SH-SY5Y (cell line): ENCODE results near the gene DPP10.

Experiments used
- GATA2 ChIP-seq: IDR thresholded peaks from 2 replicates; pipeline ENCODE4 v1.6.1; 2011; ENCODE audit warnings: mild to moderate bottlenecking, low read depth, low read length
- GATA3 ChIP-seq: IDR thresholded peaks from 2 replicates; pipeline ENCODE4 v1.6.1; 2011; ENCODE audit warnings: low read depth, mild to moderate bottlenecking, low read length, moderate library complexity

Gene DPP10

DNA sequence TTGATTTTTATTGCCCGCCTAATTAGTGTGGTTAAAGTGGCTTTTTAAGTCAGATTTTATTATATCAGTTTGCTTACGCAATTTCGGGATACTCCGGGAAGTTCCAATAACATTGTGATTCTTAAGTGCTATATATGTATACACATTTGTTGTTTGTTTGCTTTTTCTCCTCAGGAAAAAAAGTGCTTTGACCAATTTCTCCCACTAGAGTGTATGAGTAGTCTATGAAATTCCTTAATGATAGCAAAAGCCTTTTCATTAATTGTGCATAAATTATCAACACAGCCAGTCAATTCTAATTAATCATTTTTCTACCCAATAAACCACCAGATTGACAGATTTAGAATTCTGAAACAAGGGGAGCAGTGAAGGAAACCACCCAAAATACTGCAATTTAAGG is 172.2 kb downstream of the DPP10 start:
- TF ChIP-seq GATA3, result no peak
- TF ChIP-seq GATA2, result no peak

DNA sequence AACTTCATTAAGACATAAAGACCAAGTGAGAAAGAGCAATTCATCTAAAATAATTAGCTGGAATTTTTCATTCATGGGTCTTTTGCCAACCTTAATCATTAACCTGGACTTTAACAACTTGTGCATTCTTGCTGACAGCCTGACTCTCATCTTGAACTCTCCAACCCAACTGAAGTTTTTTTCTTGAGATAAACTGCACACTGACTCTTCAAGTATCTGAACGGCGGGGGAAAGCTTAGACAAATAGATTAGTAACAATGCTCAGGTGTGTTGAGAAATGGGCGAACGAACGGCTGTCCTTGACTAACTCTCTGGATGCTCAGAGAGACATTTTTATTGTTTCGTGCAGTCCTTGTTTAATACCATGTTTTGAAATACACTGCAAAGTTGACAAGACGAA is 186.0 kb downstream of the DPP10 start:
- no peak for TF ChIP-seq GATA2
- no peak for TF ChIP-seq GATA3

DNA sequence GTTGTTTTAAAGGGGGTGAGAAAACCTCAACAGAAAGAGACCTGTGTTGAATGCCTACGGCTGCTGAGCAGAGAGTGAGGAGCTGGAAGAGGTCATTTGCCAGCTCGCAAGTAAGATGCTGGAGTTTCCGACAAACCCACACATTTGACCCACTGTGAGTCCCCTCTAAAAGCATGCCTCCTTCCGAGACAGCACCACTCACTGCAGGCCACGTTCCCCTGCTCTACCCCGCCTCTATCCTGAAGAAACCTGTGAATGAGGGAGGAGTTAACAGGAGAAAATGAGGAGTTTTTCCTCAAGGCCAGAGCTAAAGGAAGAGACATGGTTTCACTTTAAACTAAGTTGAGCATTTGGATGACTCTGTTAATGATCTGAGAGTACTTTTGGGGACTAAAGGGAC is 188.7 kb downstream of the DPP10 start:
- no peak for TF ChIP-seq GATA3
- no peak for TF ChIP-seq GATA2

DNA sequence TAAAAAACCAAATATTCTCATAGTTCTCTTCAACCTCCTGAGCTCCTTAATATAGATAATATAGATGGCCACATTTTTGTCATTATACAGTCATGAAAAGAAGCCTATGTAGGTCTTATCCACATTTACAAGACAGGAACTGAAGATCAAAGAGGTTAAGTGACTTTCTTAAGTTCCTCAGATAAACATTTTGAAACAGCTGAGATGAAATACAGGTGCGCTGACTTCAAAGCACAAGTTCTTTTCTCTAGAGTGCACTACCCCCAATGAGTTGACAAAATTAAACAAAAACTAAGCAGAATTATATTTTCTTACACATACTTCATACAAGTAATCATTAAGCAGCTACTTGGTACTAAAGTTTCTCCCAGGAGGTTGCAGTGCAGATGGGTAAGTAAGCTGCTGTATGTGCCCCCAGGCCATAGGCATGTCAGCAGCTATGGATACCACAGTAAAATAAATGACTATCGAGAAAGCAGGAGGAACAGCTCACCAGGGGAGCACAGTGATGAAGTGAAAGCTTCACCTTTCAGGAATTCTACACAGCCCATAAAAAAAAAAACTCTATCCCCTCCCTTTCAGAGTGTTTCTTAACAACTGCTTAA is 199.8 kb downstream of the DPP10 start:
- TF ChIP-seq GATA2 (no peak), GATA3 (no peak)

DNA sequence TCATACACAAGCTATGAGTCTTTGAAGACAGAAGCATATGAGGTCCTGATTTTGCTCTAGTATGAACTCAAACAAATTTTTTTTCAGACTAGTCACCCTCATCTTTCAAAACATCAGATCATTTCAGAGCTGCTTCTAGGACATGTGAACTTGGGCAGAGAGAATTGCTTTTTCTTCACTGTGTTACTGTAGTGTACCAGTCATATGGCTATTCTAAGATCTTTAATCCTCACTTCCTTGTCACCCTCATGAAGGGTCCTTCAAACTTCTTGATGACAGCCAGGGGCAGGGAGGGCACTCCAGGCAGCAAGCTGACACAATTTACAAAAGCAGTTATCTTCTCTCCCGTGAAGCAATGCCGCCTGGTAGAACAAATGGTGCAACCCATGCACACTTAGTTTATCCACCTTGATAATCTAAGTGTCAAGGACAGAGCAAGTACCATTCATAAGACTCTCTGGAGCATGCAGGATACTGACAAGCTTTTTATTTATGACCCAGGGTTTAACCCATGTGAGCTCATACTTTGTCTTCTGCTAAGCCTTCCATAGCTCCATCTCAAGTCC is 200.6 kb downstream of the DPP10 start:
- TF ChIP-seq GATA2 (no peak), GATA3 (no peak)

DNA sequence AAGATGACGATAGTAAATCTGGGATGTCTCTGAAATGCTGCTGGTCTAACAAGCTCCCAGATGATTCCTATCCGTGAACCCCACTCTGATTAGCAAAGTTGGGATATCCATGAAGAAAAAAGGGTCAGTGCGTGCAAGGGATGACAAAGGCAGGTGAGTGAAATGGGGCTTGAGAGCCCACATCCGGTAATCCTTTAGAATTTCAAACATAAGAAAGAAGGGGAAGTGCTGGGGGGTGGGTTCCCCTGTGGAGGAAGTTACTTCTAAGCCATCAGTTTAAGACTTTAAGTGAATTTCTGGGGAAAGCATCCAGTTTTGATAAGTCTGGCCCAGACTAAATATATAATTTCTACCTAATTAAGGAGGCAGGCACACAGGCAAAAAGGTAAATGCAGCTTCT is 209.5 kb downstream of the DPP10 start:
- TF ChIP-seq GATA3 (no peak), GATA2 (no peak)

DNA sequence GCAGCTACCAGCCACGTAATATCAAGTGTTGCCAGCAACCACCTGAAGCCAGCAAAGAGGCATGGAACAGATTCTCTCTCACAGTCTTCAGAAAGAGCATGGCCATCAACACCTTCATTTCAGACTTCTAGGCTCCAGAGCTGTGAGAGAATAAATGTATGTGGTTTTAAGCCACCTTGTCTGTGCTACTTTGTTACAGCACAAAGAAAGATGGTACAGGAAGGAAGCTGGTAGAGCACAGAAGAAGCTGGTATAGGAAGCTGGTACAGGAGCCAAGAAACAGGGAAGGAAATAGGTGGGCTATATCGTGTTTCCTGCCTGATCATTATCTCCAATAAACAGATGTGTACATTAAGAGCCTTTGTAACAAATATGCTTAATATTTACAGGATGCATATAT is 217.4 kb downstream of the DPP10 start:
- TF ChIP-seq GATA2, result no peak
- no peak for TF ChIP-seq GATA3

DNA sequence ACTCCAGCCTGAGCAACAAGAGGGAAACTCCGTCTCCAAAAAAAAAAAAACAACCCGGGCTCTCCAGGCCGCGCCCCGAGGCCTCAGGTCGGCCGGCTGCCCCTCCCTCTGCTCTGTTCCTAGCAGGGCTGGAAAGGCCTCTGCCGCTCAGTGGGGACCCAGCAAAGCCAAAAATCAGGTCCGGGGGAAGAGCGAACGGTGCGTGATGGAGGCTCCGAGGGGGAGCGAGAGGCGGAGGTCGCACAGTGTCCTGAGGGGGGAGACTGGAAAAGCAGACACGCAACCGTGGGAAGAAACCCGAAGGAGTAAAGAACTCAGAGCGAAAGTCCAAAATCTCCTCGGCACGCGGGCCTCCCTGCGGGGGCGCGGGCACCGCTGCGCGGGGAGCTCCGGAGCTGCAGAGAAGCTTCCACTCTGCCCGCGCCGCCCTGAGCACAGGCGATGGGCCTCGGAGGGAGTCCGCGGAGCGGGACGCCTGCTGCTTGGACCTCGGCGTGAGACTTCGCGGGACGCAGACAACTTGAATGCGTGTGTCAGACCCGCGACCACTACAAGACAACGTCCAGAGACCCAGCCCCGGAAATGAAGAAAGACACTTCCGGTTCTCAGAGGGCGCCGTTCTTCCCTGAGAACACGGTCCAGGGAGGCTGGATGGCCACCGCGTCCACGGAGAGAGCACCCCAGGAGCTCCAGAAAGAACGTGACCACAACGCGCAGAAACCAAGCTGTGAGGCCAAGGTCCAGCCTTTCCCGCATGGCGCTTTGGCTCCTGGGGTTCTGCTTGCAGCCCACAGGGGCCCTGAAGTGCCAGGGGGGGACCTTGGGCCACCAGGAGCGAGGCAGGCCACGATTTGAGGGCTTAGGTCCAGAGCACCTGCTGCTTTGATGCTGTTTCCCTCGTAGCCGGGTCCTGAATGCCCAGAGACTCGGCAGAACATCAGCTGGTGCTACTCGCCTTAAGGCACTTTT is 219.8 kb downstream of the DPP10 start:
- no peak for TF ChIP-seq GATA3
- TF ChIP-seq GATA2, result no peak

DNA sequence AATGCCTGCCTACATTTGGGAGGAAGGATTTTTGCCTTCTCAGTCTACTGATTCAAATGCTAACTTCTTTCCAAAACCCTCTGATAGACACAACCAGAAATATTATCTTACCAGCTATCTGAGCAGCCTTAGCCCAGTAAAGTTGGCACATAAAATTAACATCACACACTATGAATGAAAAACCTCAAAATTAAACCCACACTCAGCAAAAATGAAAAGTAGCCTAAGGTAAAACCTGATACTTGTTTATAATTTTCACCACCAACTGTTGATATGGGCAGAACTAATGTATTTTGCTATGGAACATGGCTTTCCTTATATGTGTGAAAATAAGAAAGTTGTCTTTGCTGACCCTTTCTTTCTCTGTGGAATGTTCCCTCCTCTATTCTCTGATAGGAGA is 226.0 kb downstream of the DPP10 start:
- no peak for TF ChIP-seq GATA3
- no peak for TF ChIP-seq GATA2

DNA sequence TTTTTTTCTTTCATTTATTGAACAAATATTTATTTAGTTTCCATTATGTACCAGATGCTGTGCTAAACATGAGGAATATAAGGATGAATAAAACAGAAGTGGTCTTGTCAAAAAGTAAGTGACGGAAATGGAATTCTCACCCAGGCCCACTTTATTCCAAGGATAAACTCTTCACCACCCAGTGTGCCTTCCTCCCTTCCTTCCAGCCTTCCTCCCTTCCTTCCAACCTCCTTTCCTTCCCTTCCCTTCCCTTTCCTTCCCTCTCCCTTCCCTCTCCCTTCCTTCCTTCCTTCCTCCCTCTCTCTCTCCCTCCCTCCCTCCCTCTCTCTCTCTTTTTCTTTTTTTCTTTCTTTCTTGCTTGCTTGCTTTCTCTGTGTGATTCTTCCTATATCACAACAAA is 240.8 kb downstream of the DPP10 start:
- TF ChIP-seq GATA2 (no peak), GATA3 (no peak)

DNA sequence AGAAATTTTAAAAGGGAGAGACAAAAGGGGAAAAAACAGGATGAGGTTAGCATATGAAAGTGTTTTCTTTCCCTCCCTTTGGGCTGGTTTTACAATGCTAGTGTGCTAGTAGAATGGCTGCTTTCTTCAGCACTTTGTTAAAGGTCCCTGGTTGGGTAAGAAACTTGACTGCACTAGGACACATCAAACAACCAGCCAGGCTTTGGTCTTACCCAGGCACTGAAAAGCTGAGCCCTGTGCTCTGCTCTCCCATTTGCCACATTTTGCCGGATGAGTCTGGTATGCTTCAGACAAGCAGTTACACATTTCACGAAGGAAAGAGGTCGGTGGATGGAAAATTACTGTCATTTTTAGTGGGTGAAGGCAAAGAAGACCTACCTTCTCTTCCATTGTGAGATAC is 242.0 kb downstream of the DPP10 start:
- TF ChIP-seq GATA3 (no peak), GATA2 (no peak)

DNA sequence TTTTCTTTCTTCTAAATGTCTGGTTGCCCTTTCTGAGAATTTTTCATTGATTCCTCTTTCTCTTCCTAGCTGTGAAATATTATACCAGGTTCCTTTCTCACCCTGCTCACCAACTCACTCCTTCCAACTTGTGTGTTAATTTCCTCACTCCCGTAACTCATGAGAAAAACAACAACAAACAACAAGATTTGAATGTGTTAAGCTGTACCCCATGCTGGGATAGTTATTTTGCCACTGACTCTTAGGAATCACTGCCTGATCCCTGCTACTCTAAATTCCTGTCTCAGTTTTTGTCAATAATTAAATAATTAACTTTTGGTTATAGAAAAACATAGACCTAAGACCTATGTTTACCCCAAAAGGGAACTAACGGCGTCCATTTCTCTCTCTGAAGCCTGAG is 242.7 kb downstream of the DPP10 start:
- TF ChIP-seq GATA3 (no peak), GATA2 (no peak)

DNA sequence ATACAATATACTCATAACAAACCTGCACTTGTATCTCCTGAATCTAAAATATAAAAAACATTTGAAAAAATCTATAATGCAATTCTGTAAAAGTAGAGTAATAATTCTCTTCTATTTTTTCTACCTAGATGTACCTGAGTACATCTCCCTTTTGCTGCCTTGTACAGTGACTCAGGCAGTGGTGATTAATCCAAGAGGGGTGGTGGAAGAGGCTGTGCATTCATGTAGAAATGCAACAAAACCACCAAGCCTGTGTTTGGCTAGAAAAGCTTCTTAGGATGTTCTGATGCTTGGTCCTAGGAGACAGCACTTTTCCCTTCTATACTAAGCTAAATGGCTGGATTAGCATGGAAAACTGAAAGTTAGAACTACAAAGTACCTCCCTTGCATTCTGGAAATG is 245.8 kb downstream of the DPP10 start:
- TF ChIP-seq GATA3 (no peak), GATA2 (no peak)

DNA sequence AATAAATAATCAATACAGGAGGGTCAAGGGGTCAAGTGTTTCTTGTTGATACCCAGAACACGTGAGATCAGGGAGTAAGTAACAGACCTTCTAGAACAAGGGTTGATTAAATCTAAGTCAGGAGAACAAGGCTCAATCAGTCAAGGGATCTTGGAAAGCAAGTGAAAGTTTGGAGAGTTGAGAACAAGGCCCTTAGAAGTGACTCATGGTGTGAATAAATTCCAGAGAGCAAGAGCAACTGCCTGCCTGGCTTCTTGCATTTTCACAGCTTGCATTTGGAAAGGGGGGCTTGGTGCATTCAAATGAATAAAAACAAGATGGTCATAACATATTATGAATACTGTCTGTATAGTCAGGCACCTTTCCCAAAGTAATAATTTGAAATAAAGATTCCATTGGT is 256.1 kb downstream of the DPP10 start:
- TF ChIP-seq GATA3, result no peak
- no peak for TF ChIP-seq GATA2

DNA sequence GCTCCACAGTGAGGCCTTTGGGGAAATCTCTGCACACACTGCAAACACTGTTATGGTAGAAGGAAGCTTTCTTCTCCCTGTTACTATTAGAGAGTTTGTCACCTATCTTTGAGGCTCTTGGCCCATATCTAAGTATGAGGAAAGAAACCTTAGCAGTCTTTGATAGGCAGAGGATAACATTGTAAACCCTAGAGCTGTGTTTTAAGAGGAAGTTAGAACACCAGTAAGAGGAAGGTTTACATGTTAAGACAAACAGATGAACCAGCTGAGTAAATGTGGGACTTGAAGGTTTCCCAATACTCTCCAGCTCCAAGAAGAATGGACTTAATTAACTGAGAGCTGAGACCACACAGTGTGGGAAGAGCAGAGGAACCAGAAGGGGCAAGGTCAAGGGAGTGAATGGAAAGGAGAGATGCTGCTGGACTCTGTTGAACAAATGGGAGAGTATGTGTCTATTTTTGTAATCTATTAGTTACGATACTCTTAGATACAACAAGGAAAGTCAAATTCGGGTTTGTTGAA is 257.0 kb downstream of the DPP10 start:
- TF ChIP-seq GATA2, result no peak
- TF ChIP-seq GATA3, result no peak

DNA sequence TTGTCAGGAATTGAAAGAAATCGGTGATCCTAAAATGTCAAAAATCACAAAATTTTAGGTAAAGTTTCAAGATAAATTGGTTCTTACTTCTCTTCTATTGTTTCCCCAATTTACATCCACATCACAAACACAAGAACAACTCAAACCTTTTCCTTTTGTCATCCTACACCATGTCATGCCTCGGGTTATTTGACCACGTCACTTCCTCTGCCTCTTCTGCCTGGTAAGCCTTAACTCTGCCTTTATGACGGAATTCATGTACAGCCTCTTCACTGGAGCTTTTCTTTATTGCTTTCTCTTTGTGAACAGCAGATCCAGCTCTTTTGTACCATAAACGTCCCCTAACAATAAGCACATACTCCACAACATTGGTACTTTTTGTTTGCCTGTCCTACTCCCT is 258.0 kb downstream of the DPP10 start:
- TF ChIP-seq GATA2 (no peak), GATA3 (no peak)
